ENCODE results near the gene FAM131A.

- TF ChIP-seq ZNF274 (IDR thresholded peaks at IDR 0.05; ENCODE audit: low read length): no peak
- TF ChIP-seq ZNF274 (tag by site-specific recombination; IDR thresholded peaks at IDR 0.05; ENCODE audit: borderline replicate concordance): no peak
- no peak for TF ChIP-seq CTCF (tag by site-specific recombination; IDR thresholded peaks at IDR 0.05)
- no peak for TF ChIP-seq KLF17 (tag by site-specific recombination; IDR thresholded peaks at IDR 0.05)
- TF ChIP-seq ZFP41 (tag by site-specific recombination; IDR thresholded peaks at IDR 0.05; ENCODE audit: borderline replicate concordance): no peak
- TF ChIP-seq ZNF510 (tag by site-specific recombination; IDR thresholded peaks at IDR 0.05; ENCODE audit: insufficient replicate concordance): no peak
- TF ChIP-seq EGR2 (tag by site-specific recombination; IDR thresholded peaks at IDR 0.05; ENCODE audit: low read depth): no peak
- no peak for TF ChIP-seq GLI2 (tag by site-specific recombination; IDR thresholded peaks at IDR 0.05; ENCODE audit: borderline replicate concordance, low read depth)
- TF ChIP-seq, protein P1, sequence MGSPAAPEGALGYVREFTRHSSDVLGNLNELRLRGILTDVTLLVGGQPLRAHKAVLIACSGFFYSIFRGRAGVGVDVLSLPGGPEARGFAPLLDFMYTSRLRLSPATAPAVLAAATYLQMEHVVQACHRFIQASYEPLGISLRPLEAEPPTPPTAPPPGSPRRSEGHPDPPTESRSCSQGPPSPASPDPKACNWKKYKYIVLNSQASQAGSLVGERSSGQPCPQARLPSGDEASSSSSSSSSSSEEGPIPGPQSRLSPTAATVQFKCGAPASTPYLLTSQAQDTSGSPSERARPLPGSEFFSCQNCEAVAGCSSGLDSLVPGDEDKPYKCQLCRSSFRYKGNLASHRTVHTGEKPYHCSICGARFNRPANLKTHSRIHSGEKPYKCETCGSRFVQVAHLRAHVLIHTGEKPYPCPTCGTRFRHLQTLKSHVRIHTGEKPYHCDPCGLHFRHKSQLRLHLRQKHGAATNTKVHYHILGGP (tag by site-specific recombination; IDR thresholded peaks at IDR 0.05): no peak
- TF ChIP-seq, protein P2, sequence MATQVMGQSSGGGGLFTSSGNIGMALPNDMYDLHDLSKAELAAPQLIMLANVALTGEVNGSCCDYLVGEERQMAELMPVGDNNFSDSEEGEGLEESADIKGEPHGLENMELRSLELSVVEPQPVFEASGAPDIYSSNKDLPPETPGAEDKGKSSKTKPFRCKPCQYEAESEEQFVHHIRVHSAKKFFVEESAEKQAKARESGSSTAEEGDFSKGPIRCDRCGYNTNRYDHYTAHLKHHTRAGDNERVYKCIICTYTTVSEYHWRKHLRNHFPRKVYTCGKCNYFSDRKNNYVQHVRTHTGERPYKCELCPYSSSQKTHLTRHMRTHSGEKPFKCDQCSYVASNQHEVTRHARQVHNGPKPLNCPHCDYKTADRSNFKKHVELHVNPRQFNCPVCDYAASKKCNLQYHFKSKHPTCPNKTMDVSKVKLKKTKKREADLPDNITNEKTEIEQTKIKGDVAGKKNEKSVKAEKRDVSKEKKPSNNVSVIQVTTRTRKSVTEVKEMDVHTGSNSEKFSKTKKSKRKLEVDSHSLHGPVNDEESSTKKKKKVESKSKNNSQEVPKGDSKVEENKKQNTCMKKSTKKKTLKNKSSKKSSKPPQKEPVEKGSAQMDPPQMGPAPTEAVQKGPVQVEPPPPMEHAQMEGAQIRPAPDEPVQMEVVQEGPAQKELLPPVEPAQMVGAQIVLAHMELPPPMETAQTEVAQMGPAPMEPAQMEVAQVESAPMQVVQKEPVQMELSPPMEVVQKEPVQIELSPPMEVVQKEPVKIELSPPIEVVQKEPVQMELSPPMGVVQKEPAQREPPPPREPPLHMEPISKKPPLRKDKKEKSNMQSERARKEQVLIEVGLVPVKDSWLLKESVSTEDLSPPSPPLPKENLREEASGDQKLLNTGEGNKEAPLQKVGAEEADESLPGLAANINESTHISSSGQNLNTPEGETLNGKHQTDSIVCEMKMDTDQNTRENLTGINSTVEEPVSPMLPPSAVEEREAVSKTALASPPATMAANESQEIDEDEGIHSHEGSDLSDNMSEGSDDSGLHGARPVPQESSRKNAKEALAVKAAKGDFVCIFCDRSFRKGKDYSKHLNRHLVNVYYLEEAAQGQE (tag by site-specific recombination; IDR thresholded peaks at IDR 0.05): no peak
- TF ChIP-seq ZNF138 (tag by site-specific recombination; IDR thresholded peaks at IDR 0.05; ENCODE audit: borderline replicate concordance): no peak
- TF ChIP-seq, protein P3, sequence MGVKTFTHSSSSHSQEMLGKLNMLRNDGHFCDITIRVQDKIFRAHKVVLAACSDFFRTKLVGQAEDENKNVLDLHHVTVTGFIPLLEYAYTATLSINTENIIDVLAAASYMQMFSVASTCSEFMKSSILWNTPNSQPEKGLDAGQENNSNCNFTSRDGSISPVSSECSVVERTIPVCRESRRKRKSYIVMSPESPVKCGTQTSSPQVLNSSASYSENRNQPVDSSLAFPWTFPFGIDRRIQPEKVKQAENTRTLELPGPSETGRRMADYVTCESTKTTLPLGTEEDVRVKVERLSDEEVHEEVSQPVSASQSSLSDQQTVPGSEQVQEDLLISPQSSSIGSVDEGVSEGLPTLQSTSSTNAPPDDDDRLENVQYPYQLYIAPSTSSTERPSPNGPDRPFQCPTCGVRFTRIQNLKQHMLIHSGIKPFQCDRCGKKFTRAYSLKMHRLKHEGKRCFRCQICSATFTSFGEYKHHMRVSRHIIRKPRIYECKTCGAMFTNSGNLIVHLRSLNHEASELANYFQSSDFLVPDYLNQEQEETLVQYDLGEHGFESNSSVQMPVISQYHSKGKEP (tag by site-specific recombination; IDR thresholded peaks at IDR 0.05): no peak
- no peak for TF ChIP-seq RBAK (tag by site-specific recombination; IDR thresholded peaks at IDR 0.05)
- no peak for TF ChIP-seq MZF1 (tag by site-specific recombination; IDR thresholded peaks at IDR 0.05; ENCODE audit: borderline replicate concordance)
Observed at GRCh38 chr3:184355261-184356040, 18.1 kb downstream of the FAM131A start.
